GM19240 (cell line): ENCODE results near the gene DZIP1.

Experiments used
- DNase-seq: peaks from one replicate; pipeline ENCODE4 v3.0.0; 2011; ENCODE audit warnings: low spot score; ENCODE audit not compliant: insufficient read length

DZIP1 gene

DNA sequence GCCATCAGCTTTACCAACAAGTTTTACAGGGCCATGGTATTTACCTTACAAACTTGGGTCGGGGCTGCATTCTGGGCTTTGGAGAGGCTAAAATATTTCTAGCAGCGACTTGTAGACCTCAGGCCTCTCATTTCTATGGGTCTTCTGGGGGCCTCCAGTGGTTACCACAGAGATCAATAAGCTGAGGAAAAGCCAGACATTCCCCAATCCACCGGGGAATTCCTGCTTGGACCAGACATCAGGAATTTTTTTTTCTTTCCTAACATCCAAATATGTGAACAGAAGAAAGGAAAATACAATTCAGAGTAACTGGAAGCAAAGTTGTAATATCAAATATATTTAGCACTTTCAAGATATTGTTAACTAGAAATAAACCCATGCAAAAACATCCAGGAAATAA is 1.5 kb downstream of the DZIP1 start:
- no peak for DNase-seq

DNA sequence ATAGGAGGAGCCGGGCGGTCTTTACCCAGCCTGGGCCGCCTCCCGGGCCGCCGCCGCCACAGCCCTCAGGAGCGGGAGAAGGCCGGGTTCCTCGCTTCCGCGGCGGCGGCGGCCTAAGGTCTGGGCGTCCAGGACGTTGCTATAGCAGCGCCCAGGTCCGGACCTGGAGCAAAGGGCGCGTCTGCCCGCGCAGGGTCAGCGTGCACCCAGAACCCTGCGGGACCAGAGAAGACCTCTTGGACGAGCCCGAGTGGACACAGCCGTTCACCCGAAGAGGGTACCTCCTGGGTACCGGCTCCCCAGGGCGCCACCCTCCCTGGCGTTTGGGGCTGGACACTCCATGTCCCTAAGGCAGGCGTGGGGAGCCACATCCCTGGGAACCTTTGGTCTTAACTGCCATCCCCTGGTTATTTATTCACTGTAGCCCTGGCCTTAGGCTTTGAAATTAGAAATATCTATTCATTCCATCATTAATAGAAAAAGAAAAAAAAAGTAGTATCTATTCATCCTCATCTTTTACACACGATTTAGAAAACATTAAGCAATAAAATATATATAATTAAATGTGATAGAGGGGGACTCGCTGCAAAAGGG is 2.4 kb downstream of the DZIP1 start:
- no peak for DNase-seq

DNA sequence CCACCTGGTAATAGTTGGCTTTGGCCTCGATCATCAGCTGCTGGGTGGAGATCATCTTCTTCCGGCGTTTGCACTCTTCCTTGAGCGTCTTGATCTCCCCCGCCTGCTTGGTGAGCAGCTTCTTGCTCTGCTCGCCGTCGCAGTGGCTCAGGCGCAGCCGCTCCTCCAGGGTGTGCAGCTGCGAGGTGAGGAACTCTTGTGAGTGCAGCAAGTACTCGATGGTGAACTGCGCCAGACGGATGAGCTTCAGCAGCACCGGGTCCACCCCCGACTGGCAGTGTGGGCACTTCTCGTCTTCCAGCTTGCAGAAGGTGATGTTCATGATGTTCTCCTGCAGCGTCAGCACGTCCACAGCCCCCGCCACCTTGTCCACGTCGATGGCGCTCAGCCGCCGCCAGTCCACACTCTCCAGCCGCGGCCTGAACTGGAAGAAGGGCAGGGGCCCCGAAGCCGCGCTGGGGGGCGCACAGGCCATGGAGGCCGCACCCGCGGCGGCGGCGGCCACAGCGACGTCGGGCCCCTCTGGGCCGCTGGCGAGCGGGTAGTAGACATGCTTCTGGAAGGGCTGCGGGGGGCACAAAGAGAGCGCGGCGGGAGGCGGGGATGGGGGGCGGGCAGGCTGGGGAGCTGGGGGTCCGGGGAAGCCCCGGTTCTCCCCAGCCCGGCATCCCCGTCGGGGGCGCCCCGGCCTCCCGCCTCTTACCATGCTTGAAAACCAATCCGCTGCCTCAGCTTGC is 3.0 kb downstream of the DZIP1 start:
- DNase-seq: no peak

DNA sequence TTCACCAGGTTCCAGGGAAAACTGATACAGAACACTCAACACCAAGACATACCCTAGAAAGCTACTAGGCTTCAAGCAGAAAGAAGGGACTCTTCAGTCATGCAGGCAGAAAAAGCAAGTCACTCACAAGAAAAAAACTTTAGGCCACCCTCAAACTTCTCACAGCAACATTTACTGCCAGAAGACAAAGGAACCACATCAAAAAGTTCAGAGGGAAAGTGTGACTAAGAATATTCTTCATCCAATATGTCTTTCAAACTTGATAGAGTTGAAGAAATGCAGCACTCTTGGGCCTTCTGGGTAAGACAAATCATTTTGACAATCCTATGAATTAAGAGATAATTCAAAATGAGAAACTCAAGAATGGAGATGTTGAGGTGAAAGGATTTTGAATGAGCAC is 7.7 kb downstream of the DZIP1 start:
- no peak for DNase-seq

DNA sequence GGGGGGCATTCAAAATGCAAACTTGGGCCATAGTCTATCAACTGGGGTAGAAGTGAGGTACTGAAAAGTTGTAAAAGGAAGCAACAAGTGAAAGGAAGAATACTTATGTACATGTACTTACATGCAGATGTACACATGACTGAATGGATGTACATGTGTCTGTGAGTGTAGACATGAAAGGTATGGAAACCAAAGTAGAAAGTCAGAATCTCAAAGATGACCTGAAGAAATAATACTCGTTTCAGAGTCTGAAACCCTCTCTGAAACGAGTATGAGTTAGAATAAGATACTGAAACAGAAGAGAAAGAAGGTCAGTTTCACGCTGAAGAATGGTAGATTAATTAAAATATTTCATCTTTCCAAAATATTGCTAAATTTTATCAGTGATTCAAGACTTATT is 13.9 kb downstream of the DZIP1 start:
- DNase-seq: no peak

DNA sequence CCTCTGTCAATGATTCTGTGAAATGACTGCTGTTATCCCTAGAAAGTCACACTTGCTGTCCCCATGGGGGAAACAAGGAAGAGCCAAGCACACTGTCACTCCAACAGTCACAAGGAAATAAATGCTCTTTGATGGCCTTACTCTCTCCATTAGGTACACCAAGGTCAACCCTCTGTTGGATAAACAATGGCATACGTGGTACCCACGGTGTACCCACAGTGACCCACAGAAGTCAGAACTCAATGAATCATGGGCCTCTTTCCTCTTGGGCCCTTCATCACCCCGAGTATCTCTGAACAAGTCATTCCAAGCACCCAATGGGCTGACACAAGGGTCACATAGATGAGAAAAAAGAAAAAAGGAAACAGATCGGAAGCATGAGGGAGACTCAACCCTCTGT is 15.4 kb downstream of the DZIP1 start:
- DNase-seq: no peak

DNA sequence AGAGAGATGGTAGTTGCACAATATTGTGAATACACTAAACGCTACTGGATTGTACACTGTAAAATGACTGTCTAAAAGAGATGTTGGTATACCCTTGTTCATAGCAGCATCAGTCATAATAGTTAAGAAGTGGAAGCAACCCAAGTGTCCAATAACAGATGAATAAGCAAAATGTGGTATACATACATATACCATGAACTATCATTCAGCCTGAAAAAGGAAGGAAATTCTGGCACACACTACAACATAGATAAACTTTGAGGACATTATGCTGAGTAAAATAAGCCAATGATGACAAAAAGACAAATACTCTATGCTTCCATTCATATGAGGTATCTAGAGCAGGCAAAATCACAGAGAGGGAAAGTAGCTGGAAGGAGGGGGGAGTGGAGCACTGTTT is 16.0 kb downstream of the DZIP1 start:
- DNase-seq: no peak

DNA sequence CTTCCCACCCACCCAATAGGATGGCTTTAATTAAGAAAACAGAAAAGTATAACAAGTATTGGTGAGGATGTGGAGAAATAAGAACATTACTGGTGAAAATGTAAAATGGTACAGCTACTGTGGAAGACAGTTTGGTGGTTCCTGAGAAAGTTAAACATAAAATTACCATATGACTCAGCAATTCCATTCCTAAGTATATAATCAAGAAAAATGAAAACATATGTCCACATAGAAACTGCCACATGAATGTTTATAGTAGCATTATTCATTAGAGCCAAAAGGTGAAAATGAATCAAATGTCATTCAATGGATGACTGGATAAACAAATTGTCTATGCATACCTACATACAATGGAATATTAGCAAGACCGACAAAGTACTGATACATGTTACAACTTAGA is 16.9 kb downstream of the DZIP1 start:
- DNase-seq: no peak

DNA sequence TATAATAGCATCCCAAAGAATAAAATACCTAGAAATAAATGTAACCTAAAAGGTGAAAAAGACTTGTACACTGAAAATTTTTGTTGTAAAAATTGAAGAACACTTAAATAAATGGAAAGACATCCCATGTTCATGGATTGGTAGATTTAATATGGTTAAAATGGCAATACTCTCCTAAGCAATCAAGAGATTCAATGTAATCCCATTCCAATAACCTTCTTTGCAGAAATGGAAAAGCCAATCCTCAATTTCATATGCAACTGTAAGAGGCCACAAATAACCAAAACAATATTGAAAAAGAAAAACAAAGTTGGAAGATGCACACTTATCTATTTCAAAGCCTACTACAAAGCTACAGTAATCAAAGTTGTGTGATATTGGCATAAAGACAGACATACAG is 17.7 kb downstream of the DZIP1 start:
- no peak for DNase-seq

DNA sequence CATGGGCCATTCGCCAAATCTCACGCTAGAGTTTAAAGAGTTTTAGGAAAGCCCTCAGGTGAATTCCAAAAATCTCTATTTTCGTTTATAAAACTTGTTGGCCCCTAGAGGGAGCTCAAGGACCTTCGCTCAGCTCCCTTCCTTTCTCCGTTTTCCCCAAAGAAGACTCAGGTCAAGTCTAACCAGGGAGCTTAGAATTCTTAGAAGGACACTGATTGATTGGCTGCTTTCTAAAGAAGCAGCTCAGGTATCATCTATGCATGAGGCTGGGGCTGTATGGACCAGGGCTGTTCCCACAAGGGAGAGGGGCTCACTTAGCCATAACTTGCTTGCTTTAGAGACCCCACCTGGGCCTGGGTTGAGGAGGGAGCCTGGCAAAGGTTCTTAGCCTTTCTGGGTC is 20.5 kb downstream of the DZIP1 start:
- no peak for DNase-seq

DNA sequence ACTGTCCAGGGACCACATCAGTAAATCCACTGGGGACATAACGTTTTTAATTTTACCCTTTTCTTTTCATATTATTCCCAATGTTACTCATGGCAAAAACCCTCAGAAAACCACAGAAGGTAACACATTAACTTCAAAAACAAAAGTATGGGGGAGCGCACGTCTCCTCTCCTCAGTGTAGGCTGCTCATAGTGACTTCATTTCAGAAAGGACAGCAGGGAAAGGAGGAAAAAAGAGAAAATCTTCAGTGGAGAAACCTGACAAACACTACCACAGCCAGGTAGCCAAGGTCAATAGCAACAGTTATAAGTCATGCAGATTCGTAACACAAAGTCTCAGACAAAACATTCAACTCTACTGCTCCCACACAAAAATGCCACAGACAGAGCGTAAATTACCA is 21.4 kb downstream of the DZIP1 start:
- DNase-seq: no peak

DNA sequence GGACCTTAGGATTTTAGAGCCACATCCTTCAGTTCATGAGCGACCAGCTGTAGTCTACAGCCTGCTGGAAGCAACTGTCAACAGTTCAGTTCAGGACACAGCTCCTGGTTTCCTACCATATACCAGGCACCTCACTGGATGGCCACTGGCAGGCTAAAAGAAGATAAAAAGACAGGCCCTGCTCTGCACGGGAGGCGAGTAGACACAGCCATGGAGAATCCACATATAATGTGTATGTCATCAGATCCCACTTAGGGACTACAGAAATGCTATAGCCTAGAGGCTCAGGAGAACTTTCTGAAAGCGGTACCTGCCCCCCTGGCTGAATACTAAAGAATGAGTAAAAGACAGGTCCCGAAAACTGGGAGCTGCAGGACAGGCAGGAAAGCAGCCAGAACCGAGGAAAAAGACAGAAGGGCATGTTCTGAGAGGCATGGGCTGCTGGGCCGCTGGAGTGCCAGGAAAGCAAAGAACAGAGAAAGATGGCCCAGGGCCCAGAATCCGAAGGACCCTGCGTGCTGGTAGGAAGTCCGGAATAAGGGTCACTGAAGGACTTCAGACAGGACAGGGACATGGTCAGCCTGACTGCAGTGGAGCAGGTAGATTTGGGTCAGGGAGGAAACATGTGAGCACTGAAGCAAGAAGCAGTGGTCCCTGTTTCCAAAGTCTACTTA is 23.5 kb downstream of the DZIP1 start:
- no peak for DNase-seq

DNA sequence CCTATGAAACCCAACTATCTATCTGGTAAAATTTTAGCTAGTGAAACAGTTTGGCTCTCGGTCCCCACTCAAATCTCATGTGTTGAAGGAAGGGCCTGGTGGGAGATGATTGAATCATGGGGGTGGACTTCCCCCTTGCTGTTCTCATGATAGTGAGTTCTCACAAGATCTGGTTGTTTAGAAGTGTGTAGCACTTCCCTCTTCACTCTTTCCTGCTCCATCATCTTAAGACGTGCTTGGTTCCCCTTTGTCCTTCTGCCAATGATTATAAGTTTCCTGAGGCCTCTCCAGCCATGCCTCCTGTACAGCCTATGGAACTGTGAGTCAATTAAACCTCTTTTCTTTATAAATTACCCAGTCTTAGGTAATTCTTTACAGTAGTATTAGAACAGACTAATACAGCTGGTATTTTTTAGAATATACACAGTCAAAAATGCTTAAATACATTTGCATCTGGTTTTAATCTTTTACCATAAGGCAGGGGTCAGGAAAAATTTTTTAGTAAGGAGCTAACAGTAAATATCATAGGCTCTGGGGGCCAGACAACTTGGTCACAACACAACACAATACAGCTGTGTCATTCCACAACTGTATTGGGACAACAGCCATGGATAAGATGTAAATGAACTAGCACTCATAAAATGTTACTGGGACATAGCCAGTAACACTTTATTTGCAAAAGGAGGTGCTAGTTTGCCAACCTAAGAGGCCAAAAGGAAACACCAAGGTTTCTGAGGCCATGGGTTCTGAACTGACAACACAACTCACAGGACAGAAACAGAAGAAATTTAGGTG is 24.3 kb downstream of the DZIP1 start:
- no peak for DNase-seq

DNA sequence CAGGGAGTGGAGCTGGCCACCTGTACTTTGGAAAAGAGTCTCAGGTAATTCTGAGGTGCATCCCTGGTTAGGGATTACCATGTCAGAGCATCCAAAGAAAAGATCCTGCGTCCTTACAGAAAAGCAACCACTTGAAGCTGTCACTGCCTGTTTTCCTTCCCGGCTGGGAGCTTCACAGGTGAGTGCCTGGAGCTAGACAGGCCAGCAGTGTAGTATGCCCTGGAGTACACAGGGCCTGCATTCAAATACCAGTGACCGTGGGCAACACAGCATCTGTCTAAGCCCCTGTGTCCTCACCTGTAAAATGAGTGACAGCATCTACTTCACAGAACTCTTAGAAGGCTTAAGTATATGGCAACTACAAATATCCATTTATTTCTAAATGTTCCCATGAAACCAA is 29.0 kb downstream of the DZIP1 start:
- DNase-seq: no peak

DNA sequence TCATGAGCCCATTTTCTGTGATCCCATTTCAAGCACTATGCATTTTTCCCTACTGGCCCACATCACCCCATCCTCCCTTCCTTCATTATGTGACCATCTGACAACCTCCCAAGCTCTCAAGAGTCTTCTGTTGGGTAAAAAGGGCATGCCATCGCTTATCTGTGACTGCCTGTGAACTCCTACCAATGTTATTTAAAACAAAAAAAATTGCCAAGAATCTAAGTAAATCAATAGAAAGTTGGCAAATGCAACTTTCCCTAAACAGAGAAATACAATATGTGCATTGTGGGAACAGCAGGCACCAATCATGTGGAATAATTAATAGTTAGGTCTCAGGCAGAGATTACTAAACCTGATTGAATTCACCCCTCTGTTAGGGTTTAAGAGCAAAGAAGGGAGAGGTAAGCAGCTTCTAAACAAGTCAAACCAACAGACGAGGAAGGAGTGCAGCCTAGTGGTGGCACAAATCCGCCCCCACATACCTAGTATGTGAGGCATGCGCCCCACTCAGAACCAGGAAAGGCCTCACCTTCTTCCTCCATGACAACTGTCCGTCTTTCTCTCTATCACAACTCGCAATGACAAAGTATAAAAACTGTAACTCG is 29.8 kb downstream of the DZIP1 start:
- DNase-seq: no peak

DNA sequence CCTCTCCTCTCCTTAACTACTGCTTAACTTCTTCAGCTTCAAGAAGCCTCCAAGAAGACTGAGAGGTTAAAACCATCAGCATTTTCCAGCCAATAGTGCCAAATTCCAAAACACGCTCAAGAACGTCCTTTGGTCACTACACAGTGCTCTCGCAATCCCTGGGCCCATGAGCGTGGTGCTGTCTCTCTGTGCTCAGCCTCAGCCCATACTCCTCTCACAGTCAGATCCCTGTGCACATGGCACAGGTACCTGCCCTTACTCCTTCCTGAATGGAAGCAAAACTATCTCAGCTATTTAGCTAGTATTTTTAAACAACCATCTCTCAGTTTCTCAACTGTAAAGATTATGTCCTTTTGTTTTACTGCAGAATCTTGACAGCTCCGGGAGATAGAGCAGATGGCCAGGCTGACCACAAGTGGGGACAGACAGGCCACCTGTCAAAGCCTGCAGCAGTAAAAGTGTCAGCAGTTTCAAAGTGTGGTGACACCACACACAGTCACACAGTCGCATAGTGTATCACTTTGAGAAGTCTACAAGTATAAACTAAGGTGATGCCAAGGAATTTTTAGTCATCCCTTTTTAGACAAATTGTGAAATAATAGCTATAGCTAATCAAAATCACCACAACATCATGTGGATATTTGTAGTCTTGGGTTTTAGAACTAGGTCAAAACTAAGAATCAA is 35.7 kb downstream of the DZIP1 start:
- DNase-seq: no peak

DNA sequence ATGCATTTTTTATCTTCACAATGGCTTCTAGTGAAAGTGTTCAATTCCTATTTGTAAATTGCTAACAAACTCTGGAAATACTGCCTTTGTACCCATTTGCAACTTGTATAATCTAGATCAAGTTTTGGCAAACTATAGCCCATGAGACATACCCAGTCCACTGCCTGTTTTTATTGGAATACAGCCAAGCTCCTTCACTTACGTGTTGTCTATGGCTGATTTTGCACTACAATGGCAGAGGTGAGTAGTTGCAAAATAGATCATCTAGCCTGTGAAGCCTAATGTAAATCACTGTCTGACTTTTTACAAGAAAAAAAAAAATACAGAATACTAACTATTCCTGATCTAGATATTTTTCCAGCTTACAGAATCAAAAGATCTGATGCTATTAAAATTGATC is 37.1 kb downstream of the DZIP1 start:
- DNase-seq: no peak

DNA sequence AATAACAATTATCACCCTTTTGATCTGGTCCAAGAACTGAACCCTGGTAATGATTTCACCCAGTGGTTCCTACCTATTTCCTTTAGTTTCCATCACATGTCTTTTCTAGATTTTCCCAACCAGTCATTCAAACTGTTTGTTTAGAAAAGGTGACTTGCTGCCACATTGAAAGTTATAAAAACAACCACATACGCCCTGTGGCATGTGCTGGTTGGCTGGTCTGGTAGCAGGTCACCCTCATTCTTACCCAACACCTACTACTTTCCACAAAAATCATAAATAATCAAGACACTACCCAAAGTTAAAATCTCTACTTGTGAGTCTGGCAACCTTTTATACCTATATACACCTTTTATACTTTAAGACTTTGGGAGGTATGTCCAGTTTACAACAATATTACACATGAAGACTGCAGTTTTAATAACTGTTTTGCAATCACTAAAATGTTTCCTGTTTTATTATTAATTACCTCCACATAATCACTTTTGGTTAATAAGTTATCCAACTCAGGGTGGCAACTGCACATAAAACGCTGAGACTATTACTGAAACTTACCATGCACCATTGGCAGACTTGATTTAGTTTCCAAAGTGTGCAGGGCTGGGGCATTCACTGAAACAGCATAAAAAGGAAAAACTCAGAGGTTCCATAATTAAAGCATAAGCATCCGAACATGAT is 38.9 kb downstream of the DZIP1 start:
- no peak for DNase-seq

DNA sequence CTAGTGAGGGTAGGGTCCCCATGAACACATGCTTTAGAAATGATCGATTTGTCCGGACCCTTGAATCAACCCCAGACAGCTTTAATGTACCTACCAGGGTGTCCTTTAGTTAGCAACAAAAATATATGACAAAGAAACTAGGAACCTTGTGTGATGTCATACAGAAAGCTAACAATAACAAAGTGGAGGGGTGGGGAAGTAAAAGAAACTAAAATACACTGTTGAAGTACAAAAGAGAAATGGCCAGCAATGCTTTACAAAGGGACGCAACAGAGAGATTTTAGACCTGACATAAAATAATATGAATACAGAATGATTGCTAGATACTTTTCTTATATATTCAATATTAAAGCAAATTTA is 40.0 kb downstream of the DZIP1 start:
- DNase-seq: no peak

DNA sequence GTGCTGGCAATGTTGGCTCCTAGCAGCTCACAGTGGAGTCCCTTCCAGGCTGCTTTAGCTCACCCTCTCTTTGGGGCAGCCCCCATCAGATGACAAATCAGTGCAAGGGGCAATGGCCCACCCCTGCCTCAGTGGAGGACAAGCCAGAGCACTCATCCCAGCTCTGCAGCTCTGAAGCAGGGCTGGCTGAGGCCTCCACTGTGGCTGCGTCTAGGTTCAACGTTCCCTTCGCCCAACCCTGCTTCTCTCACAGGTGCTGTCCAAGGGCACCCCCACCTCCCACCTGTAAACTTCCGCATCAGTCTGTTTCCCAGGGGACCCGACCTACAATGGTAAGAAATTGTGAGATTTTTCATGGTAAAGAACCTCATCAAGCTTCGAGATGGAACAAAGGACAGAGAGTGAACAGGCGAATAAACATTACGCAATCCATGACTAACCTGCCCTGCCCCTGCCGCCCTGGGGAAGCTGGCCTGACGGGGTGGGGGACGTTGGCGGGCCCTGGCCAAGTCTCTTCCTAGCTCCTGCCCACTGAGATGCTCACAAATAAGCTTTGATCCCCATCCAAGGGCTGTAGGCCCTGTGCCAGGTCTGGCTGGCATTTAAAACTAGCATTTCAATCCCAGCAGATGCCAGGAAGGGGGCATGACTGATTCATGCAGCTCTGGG is 40.5 kb downstream of the DZIP1 start:
- no peak for DNase-seq
